Vagina (tissue), 2 donors: ENCODE results near the gene LPXN. TPM values are rescaled to one million over a fixed set of nuclear protein-coding genes. Genes with fewer than 3 reads are reported as not detected.
A peak's percentile ranks its signal among the peaks of the same experiment; 100 is the strongest.
"Not testable (repeated sequence)": the region's sequence is repeated elsewhere in the genome, so short reads cannot be mapped to it uniquely, and the experiment has no call there.

Experiments used
- DNase-seq, 2 donors: peaks; one replicate each; pipeline ENCODE4 v3.0.0-alpha.2; 2017; ENCODE audit errors: extremely low spot score in 2 of 2
- H3K27ac ChIP-seq: fragments of 200-600 bp; sonication (generic); one replicate; pipeline ENCODE4 v1.5.1; 2019
- H3K27me3 ChIP-seq: fragments of 200-600 bp; sonication (generic); one replicate; pipeline ENCODE4 v1.5.1; 2019
- H3K36me3 ChIP-seq, 2 donors: fragments of 200-600 bp; sonication (generic); one replicate each; pipeline ENCODE4 v1.5.1; 2017 to 2019
- H3K4me1 ChIP-seq: fragments of 200-600 bp; sonication (generic); one replicate; pipeline ENCODE4 v1.5.1; 2019
- H3K4me3 ChIP-seq, 2 donors: fragments of 200-600 bp; sonication (generic); 1 replicate in 1 of 2; 2 replicates in 1 of 2; pipeline ENCODE4 v1.5.1; 2016 to 2019
- H3K9me3 ChIP-seq: fragments of 200-600 bp; sonication (generic); one replicate; pipeline ENCODE4 v1.5.1; 2019
- POLR2A ChIP-seq, 2 donors: fragments of 450-650 bp; IDR thresholded peaks; one replicate each; pipeline ENCODE4 v1.6.1; 2017; ENCODE audit warnings: antibody characterized with exemption in 2 of 2, mild to moderate bottlenecking in 2 of 2, moderate library complexity in 2 of 2
- POLR2AphosphoS5 ChIP-seq, 2 donors: sonication (generic); formaldehyde crosslinking; IDR thresholded peaks; one replicate each; pipeline ENCODE4 v1.9.0; 2017; ENCODE audit warnings: antibody characterized with exemption in 2 of 2, mild to moderate bottlenecking in 2 of 2, low read depth in 1 of 2; ENCODE audit not compliant: insufficient read depth in 1 of 2
- intact Hi-C: fragments of 100-400 bp; cut with DNase I; formaldehyde crosslinking; loops from one replicate; pipeline ENCODE4 v1.15.1; 2023
- total RNA-seq: library from RNA; depleted of rRNA; stranded (reverse); fragments of >200 nt; gene quantifications from one replicate; pipeline ENCODE4 v1.2.3, GENCODE V29; 2016
- TF ChIP-seq, protein P1 (sequence below), 3 experiments: fragments of 450-650 bp in 2 of 3; fragments of 200-600 bp in 1 of 3; sonication (generic) in 1 of 3; IDR thresholded peaks; one replicate each; pipeline ENCODE4 v1.5.1; 2017 to 2019; ENCODE audit warnings: antibody characterized with exemption in 3 of 3, mild to moderate bottlenecking in 2 of 3, moderate library complexity in 2 of 3

LPXN gene
- total RNA-seq, 1 donor from 2014 or later: 24.3 TPM

GRCh38 chr11:58577555-58578135 is 2.0 kb upstream of the LPXN start:
- peak overlapping the region; percentile 80 to 97 for H3K4me3 ChIP-seq
- H3K27ac ChIP-seq: peak overlapping the region; percentile 100
- peaks cover 72% of the 10 kb centered on the region for H3K4me1 ChIP-seq
- TF ChIP-seq POLR2AphosphoS5 (IDR thresholded peaks at IDR 0.05; ENCODE audit: insufficient read depth in 1 of 2, low read depth in 1 of 2) (no peak), POLR2A (IDR thresholded peaks at IDR 0.05) (peak in 1 of 2 donors; percentile 70)
- no peak for DNase-seq
- intact Hi-C loops: loop anchor here (5.0 kb wide), 2 partner anchors 565 to 1265 kb away; partner anchors contain the start of gene FAM111A
- no peaks in the 10 kb centered on the region for H3K27me3 ChIP-seq
- H3K9me3 ChIP-seq: no peaks in the 10 kb centered on the region
- H3K36me3 ChIP-seq: no peaks in the 10 kb centered on the region

GRCh38 chr11:58576887-58577471 is 1.3 kb upstream of the LPXN start:
- Histone ChIP-seq H3K4me3 (peak overlapping the region; percentile 80 to 97), H3K27me3 (no peaks in the 10 kb centered on the region), H3K9me3 (no peaks in the 10 kb centered on the region), H3K36me3 (no peaks in the 10 kb centered on the region), H3K4me1 (peaks cover 69% of the 10 kb centered on the region), H3K27ac (peak overlapping the region; percentile 100)
- TF ChIP-seq POLR2AphosphoS5 (IDR thresholded peaks at IDR 0.05; ENCODE audit: insufficient read depth in 1 of 2, low read depth in 1 of 2): no peak
- no peak for DNase-seq
- intact Hi-C loops: loop anchor here (5.0 kb wide), 2 partner anchors 565 to 1265 kb away; partner anchors contain the start of gene FAM111A

DNA sequence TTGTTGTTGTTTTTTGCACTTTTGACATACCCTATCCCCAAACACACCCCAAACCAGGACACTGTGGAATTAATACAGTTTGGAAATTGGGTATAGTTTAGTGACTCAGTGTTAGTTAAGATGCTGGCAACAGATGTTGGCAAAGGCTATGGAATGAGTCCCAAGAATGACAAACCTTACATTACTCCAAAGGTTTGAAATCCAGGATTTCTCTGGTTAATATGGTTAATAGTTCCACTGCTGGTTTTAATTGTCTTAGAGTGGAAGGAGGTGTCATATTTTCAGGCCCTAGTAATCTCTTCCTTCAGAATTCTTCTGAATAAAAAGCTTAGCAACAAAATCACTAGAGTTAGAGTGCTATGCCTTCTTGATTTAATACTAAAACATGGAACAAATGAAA is 775 bp downstream of the LPXN start:
- DNase-seq: no peak
- no peak for TF ChIP-seq POLR2AphosphoS5 (IDR thresholded peaks at IDR 0.05; ENCODE audit: insufficient read depth in 1 of 2, low read depth in 1 of 2)
- no peak for TF ChIP-seq POLR2A (IDR thresholded peaks at IDR 0.05)
- TF ChIP-seq, protein P1, sequence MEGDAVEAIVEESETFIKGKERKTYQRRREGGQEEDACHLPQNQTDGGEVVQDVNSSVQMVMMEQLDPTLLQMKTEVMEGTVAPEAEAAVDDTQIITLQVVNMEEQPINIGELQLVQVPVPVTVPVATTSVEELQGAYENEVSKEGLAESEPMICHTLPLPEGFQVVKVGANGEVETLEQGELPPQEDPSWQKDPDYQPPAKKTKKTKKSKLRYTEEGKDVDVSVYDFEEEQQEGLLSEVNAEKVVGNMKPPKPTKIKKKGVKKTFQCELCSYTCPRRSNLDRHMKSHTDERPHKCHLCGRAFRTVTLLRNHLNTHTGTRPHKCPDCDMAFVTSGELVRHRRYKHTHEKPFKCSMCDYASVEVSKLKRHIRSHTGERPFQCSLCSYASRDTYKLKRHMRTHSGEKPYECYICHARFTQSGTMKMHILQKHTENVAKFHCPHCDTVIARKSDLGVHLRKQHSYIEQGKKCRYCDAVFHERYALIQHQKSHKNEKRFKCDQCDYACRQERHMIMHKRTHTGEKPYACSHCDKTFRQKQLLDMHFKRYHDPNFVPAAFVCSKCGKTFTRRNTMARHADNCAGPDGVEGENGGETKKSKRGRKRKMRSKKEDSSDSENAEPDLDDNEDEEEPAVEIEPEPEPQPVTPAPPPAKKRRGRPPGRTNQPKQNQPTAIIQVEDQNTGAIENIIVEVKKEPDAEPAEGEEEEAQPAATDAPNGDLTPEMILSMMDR (IDR thresholded peaks at IDR 0.05): no peak
- H3K4me3 ChIP-seq: peak overlapping the region in 1 of 2 donors; percentile 10

DNA sequence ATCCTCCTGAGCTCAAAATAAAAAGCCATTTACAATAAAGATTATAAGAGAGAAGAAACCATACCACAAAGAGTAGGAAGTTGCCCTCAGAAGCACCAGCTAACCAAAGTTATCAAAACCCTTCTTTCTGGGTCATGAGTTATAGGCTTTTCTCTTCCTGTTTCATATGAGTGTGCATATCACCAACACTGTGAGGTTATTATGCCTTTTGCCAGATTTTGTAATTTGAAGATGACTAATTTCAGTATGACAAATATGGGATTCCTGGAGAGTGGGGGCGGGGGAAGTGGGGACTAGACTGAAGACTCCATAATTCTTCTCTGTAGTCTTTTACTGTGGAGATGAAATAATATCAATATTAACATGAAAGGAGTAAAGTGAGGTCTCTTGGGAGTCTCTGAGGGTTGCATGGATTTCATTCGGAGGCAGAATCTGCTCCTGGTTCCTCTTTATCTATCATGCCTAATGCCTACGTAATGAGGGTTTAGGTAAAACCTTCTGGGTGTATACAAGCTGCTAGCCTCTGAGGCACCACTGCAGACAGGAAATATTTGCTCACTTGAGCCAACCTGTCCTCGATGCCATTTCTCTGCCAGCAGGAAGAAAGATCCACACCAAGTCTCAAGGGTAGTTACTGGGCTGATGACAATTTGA is 2.1 kb downstream of the LPXN start:
- Histone ChIP-seq H3K27ac (peak overlapping the region; percentile 70), H3K4me3 (peak overlapping the region in 1 of 2 donors; percentile 10), H3K4me1 (peaks cover 49% of the 10 kb centered on the region), H3K9me3 (no peaks in the 10 kb centered on the region), H3K27me3 (no peaks in the 10 kb centered on the region), H3K36me3 (peaks cover 0 to 7% of the 10 kb centered on the region in 2 donors)
- no peak for DNase-seq
- intact Hi-C loops: no loop called here
- TF ChIP-seq POLR2A (IDR thresholded peaks at IDR 0.05) (no peak), POLR2AphosphoS5 (IDR thresholded peaks at IDR 0.05; ENCODE audit: insufficient read depth in 1 of 2, low read depth in 1 of 2) (peak in 1 of 2 donors; percentile 54)

More for the DNA sequence above, 775 bp downstream of the LPXN start:
- no peaks in the 10 kb centered on the region for H3K9me3 ChIP-seq
- H3K4me1 ChIP-seq: peaks cover 49% of the 10 kb centered on the region
- H3K36me3 ChIP-seq: no peaks in the 10 kb centered on the region
- peak overlapping the region; percentile 70 for H3K27ac ChIP-seq
- no peaks in the 10 kb centered on the region for H3K27me3 ChIP-seq
- intact Hi-C loops: loop anchor here (5.0 kb wide), 2 partner anchors 567 to 1263 kb away; partner anchors contain the start of gene FAM111A

GRCh38 chr11:58572906-58573305 is 2.8 kb downstream of the LPXN start:
- intact Hi-C loops: not testable (repeated sequence)

GRCh38 chr11:58567889-58568512 is 7.7 kb downstream of the LPXN start:
- no peak overlapping the region for H3K27ac ChIP-seq
- H3K36me3 ChIP-seq: peaks cover 0 to 10% of the 10 kb centered on the region in 2 donors
- no peaks in the 10 kb centered on the region for H3K9me3 ChIP-seq
- H3K4me1 ChIP-seq: peaks cover 4% of the 10 kb centered on the region
- intact Hi-C loops: no loop called here
- DNase-seq: no peak
- TF ChIP-seq, protein P1 (IDR thresholded peaks at IDR 0.05): peak in 2 of 3 experiments; percentile 41 to 48
- no peak for TF ChIP-seq POLR2A (IDR thresholded peaks at IDR 0.05)
- no peak overlapping the region for H3K4me3 ChIP-seq
- H3K27me3 ChIP-seq: no peaks in the 10 kb centered on the region

More at GRCh38 chr11:58572906-58573305, 2.8 kb downstream of the LPXN start:
- H3K9me3 ChIP-seq, DNase-seq, H3K27me3 ChIP-seq, H3K4me3 ChIP-seq: not testable (repeated sequence)
- H3K36me3 ChIP-seq: peaks cover 0 to 10% of the 10 kb centered on the region in 2 donors
- H3K27ac ChIP-seq: peak overlapping the region; percentile 70
- peaks cover 49% of the 10 kb centered on the region for H3K4me1 ChIP-seq
